Measurements from ENCODE around the gene SEL1L3. TPM values are rescaled to one million over a fixed set of nuclear protein-coding genes. Genes with fewer than 3 reads are reported as not detected.

The SEL1L3 gene
- total RNA-seq, 1 donor from 2014 or later = 8.3 TPM

- DNase-seq (ENCODE audit: extremely low spot score in 2 of 2) = no peak
- H3K27ac ChIP-seq = no peak overlapping the region
Observed at GRCh38 chr4:25788703-25789238, 74.0 kb downstream of the SEL1L3 start.

DNA sequence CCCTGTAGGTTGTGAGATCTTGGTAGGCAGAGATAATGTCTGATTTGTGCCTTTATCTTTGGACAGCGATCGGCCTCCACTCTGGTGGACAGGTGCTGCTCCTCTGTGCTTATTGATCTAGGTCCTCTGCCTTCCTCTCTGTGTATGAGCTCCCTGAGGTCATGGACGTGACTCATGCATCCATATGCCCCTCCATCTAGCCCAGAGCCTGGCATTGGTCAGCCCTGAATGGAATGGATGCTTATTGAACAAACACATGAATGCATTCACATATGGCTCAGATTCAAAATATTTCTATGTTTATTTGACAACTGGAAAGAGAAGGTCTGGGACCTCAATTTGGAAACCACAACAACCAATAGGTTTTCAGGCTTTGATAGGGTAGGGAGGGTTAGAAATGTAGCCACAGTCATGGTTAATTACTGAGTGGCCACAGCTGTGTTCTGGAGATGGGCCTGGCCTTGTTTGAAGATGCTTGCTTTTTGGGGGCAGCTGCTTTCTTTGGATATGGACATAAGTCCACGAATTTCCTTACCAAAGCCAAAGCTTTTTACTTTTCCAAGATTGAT is 76.2 kb downstream of the SEL1L3 start:
- no peaks in the 10 kb centered on the region for H3K36me3 ChIP-seq
- no peak overlapping the region for H3K4me3 ChIP-seq
- DNase-seq (ENCODE audit: extremely low spot score in 2 of 2) = no peak
- no peak overlapping the region for H3K27ac ChIP-seq
- intact Hi-C loops (cut with DNase I) = no loop called here
- H3K9me3 ChIP-seq = no peaks in the 10 kb centered on the region
- no peaks in the 10 kb centered on the region for H3K27me3 ChIP-seq
- no peaks in the 10 kb centered on the region for H3K4me1 ChIP-seq
- TF ChIP-seq POLR2AphosphoS5 (IDR thresholded peaks at IDR 0.05; ENCODE audit: insufficient read depth in 1 of 2, low read depth in 1 of 2) = no peak
- TF ChIP-seq CTCF (IDR thresholded peaks at IDR 0.05) = no peak
- no peak for TF ChIP-seq POLR2A (IDR thresholded peaks at IDR 0.05)

More at GRCh38 chr4:25788703-25789238, 74.0 kb downstream of the SEL1L3 start:
- Histone ChIP-seq H3K4me3 (no peak overlapping the region), H3K27me3 (no peaks in the 10 kb centered on the region), H3K9me3 (no peaks in the 10 kb centered on the region), H3K36me3 (no peaks in the 10 kb centered on the region), H3K4me1 (no peaks in the 10 kb centered on the region)
- TF ChIP-seq CTCF (IDR thresholded peaks at IDR 0.05) (no peak), POLR2AphosphoS5 (IDR thresholded peaks at IDR 0.05; ENCODE audit: insufficient read depth in 1 of 2, low read depth in 1 of 2) (no peak), POLR2A (IDR thresholded peaks at IDR 0.05) (no peak)
- intact Hi-C loops (cut with DNase I) = no loop called here

DNA sequence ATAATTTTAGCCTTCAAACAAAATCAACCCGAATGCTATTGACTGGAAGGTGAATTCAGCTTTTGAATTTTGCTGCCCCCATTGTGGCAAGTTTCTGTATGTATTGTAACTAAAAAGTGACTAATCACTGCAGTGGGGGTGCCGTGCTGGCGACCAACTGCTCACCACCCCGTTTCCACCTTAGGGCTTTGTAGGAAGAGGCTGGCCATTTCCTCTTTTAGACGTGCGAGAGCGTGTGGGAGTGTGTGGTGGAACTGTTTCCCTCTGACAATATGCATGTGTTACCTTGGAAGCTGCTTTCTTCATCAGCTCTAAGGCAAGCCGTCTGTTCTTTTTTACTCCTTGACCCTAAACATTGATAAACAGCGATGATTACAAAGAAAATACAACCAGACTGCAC is 78.8 kb downstream of the SEL1L3 start:
- no peak for TF ChIP-seq CTCF (IDR thresholded peaks at IDR 0.05)
- TF ChIP-seq POLR2A (IDR thresholded peaks at IDR 0.05) = no peak
- TF ChIP-seq POLR2AphosphoS5 (IDR thresholded peaks at IDR 0.05; ENCODE audit: insufficient read depth in 1 of 2, low read depth in 1 of 2) = no peak
- Histone ChIP-seq H3K4me3 (no peak overlapping the region), H3K27me3 (no peaks in the 10 kb centered on the region), H3K4me1 (no peaks in the 10 kb centered on the region), H3K36me3 (no peaks in the 10 kb centered on the region), H3K27ac (no peak overlapping the region), H3K9me3 (no peaks in the 10 kb centered on the region)
- DNase-seq (ENCODE audit: extremely low spot score in 2 of 2) = no peak
- intact Hi-C loops (cut with DNase I) = no loop called here

- TF ChIP-seq POLR2A (IDR thresholded peaks at IDR 0.05) = no peak
- no peak for TF ChIP-seq POLR2AphosphoS5 (IDR thresholded peaks at IDR 0.05; ENCODE audit: insufficient read depth in 1 of 2, low read depth in 1 of 2)
- TF ChIP-seq CTCF (IDR thresholded peaks at IDR 0.05) = no peak
- Histone ChIP-seq H3K36me3 (no peaks in the 10 kb centered on the region), H3K4me1 (no peaks in the 10 kb centered on the region), H3K4me3 (no peak overlapping the region), H3K9me3 (no peaks in the 10 kb centered on the region), H3K27me3 (no peaks in the 10 kb centered on the region), H3K27ac (no peak overlapping the region)
- intact Hi-C loops (cut with DNase I) = no loop called here
- DNase-seq (ENCODE audit: extremely low spot score in 2 of 2) = no peak
Observed at GRCh38 chr4:25783126-25783525, 79.7 kb downstream of the SEL1L3 start.

- TF ChIP-seq CTCF (IDR thresholded peaks at IDR 0.05) (no peak), POLR2AphosphoS5 (IDR thresholded peaks at IDR 0.05; ENCODE audit: insufficient read depth in 1 of 2, low read depth in 1 of 2) (no peak), POLR2A (IDR thresholded peaks at IDR 0.05) (no peak)
- no peaks in the 10 kb centered on the region for H3K9me3 ChIP-seq
- intact Hi-C loops (cut with DNase I) = no loop called here
- no peaks in the 10 kb centered on the region for H3K36me3 ChIP-seq
- no peaks in the 10 kb centered on the region for H3K4me1 ChIP-seq
- DNase-seq (ENCODE audit: extremely low spot score in 2 of 2) = no peak
- no peaks in the 10 kb centered on the region for H3K27me3 ChIP-seq
- H3K27ac ChIP-seq = no peak overlapping the region
- no peak overlapping the region for H3K4me3 ChIP-seq
Observed at GRCh38 chr4:25782482-25782881, 80.3 kb downstream of the SEL1L3 start.
